Activated naive CD8-positive, alpha-beta T cell treated with anti-CD3 and anti-CD28 coated beads, Interleukin-2, amount 50 U/mL, for 16 hours (primary cell): ENCODE measurements around the gene MAPK10.

Experiments
- DNase-seq: peaks from one replicate; pipeline ENCODE4 v3.0.0-alpha.2; 2020; ENCODE audit warnings: low read depth, low spot score

MAPK10 gene

DNA sequence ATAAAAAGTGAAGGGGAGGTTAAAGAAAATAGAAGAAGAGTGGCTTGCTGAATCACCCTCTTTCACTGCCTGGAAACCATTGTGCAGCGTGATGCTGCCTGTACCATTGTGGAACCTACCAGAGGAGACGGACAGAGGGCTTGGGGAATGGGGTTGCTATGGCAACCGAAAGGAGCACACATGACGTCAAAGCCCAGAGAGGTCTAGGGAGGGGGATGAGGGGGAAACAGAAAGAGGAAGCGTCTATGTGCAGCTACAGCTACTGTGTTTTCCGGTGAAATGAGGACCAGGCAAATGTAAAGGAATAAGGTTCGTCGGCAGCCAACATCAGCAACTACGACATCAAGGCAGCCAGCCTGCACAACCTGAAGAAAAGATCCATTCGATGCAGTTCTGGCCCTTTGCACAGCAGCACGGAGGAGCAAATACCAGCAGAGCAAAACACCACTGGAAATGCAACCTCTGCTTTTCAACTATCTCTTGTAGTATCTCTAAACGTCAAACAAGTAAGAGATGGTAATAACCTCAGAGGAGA is at the start of gene MAPK10:
MAPK10 (minus strand) TSS at position 110 of the 535 bp plus-strand sequence.
- DNase-seq = no peak

DNA sequence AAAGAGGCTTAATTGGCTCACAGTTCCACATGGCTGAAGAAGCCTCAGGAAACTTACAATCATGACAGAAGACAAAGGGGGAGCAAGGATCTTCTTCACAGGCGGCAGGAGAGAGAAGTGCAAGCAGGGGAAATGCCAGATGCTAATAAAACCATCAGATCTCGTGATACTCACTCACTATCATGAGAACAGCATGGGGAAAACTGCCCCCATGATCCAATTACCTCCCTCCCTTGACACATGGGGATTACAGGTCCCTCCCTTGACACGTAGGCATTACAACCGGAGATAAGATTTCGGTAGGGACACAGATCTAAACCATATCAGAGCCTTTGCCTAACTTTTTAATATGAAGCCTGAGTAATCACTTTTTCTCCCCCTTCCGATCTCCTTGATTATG is 43.7 kb upstream of the MAPK10 start:
- DNase-seq = no peak

DNA sequence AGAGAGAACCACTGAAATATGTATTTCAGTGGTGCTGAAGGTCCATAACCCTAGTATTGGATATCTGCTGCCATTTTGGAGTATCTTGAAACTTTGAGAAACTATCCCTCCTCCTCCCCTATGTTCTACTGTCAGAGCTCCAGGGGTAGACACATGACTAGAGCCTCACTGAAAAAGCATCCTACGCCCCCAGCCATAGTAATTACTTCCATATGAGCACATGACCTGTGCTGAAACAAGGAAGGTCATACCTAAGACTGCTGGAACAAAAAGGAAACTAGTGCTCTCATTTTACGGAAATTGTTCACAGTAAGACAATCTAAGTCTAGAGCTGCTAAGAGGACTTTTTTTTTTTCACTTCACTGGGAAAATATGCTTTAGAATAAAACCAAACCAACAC is 42.0 kb upstream of the MAPK10 start:
- DNase-seq = no peak

- DNase-seq = no peak
Observed at GRCh38 chr4:86400216-86400615, 40.4 kb upstream of the MAPK10 start.

- DNase-seq = no peak
Observed at GRCh38 chr4:86398187-86398586, 38.3 kb upstream of the MAPK10 start.

- DNase-seq = no peak
Observed at GRCh38 chr4:86393749-86394148, 33.9 kb upstream of the MAPK10 start.

DNA sequence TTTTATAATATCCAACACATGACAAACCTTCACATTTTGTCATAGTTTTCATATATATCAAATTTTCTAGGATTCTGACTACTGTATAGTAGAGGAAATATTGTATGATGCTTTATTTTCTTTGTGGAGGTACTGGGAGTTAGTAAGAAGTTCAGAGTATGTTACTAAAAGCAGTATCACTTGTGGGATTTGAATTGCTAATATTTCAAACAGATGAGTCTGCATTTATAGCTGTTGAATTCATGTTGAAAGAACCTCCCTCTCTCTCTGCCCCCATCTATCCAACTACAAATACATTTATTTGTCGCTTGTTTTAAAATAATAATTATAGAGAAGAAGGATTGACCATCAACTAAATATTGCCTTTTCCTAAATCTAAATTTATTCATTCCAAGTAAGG is 29.8 kb upstream of the MAPK10 start:
- no peak for DNase-seq

DNA sequence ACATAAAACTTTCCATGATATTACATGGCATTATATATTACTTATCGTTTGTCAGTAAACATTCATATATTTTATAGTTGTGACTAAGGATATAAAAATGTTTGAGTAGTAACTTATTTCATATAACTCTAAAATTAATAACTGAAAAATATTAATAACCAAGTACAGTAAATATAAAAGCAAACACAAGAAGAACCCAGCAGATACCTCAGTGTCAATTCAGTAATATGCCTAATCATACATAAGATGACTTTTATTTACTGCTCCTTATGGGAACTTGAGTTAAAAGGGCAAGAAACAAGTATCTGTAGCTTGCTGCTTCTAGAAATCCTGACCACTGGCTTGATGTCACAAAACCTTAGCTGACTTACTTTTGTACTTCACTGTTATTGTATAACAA is 28.4 kb upstream of the MAPK10 start:
- DNase-seq = no peak

- no peak for DNase-seq
Observed at GRCh38 chr4:86386817-86387415, 27.1 kb upstream of the MAPK10 start.

DNA sequence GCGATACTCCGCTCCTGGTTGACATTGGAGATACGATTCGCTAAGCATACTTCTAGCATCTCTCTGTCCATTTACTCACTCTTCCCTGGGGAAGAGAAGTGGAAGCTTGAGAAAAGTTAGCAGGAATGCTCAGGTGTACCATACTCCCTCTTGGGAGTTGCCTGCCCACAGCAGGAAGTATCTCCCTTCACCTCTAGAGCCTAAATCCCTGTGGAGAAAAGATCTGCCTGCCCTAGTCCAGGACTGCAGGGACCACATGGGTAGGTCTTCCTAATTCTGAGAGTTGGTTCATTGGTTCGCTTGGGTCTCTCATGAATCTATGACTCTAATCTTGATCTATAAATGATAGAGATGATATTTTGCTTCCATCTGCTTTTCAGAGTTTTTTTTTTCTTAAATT is 26.3 kb upstream of the MAPK10 start:
- no peak for DNase-seq

DNA sequence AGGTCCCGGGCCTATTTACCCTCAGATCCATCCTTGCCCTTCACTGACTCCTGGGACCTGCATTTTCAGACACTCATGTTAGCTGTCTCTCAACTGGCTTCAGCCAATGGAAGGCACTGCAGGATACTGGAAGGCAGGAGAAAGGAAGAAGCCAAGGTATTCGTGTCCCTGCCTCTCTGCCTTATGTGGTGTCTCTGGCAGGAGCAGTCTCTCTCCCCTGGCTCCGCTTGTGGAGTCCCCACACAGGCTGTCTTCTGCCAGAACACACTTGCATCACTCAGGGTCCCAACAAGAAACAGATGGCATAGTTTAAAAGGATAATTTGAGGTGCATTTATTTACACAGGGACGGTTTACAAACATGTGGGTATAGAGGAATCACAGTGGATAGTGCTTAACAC is 21.6 kb upstream of the MAPK10 start:
- DNase-seq = no peak

GRCh38 chr4:86380181-86380724 is 20.4 kb upstream of the MAPK10 start:
- no peak for DNase-seq

DNA sequence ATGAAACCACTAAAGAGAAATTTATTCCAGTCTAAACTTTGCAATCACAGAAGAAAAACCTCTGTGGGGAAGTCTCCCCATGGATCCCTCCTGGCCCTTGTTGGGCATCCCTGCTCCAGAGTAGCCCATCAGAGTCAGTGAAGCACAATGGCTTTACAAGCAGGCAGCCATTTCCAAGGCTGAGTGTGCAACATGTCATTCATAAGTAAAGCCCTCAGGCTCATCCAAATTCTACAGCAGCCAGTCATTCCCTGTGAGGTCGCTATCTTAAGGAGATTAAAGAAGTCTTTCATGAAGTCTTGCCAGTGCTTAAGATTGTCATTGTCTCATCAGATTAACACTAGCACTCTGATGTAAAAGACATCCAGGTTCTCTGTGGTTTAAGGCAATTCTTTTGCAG is 17.0 kb upstream of the MAPK10 start:
- DNase-seq = no peak

- no peak for DNase-seq
Observed at GRCh38 chr4:86368433-86368832, 8.6 kb upstream of the MAPK10 start.

DNA sequence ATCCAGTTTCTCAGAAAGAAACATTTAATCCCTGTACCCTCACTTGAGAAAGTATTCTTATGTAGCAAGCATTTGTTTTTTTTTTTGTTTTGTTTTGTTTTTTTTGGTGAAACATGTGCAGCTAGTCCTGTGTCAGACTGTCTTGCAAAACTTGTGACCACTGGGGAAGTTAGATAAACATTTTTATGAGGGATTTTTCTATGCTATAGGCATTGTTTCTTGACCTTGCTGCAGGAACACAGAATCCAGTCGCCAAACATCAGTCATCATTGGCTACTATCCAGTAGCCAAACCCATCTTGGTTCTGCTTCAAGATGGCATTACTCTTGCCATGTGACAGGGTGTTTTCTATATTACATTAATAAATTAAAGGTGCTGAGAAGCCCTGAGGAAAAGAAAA is 7.7 kb upstream of the MAPK10 start:
- no peak for DNase-seq

DNA sequence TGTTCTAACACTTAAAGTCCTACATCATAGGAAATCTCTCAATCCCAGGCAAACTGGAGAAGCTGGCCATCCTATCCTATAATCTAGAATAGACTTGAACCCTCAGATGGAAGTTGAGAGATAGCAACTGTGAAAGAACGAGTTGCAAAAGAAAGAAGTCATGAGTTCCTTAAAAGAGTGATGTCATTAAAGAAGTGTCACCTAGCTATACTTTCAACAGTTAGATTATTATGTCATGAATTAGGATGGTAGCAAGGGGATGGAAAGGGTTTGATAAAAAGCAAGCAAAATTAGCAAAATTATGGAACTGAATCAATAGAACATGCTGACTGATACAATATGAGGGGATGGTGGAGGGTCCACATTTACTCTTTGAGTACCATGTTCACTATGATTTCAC is 7.1 kb upstream of the MAPK10 start:
- DNase-seq = no peak

DNA sequence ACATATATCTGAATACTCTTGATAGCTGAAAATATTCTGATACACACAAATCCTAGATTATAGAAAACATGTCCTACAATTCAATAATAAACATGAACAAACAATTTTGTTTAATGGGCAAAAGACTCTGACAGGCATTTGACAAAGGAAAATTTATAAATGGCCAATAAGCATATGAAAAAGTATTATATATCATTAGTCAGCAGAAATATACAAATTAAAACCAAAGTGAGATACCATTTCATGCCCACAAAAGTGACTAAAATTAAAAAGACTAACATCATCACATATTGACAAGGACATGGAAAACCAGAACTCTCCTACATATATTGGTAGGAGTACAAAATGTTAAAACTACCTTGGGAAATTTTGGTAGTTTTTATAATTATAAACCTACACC is 2.7 kb upstream of the MAPK10 start:
- DNase-seq = no peak

DNA sequence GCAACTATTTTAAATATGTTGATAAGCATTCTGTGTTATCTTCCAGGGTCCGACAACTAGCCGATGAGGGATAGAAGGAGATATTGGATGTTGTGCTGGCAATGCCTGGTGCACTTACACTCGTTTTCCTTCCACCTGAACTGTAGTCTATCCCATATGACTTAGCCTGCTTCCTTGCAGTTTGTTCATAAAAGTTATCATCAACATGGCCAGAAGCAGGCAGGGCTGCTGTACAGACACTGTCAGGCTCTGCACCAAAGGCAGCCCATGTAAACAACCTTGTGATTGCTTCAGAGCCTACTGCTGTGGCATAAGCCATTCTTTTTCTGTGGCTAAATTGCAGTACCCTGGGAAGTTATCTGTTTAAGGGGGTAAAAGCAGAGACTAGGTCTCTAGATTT is 1.6 kb downstream of the MAPK10 start:
- DNase-seq = no peak

GRCh38 chr4:86357608-86358007 is 2.2 kb downstream of the MAPK10 start:
- no peak for DNase-seq

DNA sequence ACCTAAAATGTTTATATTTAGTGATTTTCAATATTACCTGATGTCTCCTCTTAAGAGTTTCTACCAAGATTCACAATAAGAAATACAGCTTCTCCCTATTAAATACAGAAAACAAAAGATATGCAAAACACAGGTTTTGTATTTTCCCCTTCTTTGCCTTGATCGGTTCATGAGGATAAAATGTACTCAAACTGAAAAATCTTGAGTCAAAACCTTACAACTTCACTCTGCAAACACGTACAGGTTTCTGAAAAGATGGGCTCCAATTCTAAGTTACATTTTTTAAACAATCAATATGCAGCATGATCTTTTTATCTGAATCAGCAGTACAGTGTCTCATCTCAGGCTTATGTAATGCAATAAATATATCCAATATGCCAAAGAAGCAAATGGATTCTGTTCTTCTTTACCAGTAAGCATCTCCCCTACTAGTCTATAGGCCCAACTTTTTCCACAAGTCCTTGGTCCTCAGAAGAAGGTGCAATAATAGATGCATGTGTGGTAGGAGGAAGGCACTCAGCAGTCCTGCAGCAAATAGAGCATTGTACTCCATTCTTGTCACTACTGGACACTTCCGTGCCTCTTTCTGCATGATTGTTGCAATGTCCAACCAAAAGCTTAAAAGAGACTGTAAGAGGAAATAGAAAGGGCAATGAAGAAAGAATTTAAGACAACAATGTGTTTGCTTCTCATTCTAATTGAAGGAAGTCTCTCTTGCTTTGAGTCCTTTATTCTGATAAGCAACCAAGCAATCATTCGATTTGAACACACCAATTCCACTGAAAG is 3.2 kb downstream of the MAPK10 start:
- DNase-seq = no peak

DNA sequence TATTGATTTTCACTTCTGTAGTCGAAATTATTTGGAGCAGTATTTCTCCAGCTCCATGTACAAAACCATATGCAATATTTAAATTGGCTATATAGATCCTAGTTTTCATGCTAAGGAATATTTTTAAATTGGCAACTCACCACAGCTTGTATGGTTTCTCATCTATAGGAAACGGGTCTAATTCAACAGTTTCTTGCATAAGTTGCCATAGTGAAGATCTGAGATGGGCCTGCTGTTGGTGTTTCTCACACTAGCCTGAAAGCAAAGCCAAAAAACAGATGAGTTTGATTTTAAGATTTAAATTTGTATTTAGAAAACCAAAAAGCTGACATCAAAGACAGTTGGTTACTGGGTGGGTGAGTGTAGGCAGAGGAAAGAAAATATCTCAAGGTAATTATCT is 5.5 kb downstream of the MAPK10 start:
- no peak for DNase-seq

- DNase-seq = no peak
Observed at GRCh38 chr4:86346320-86346719, 13.5 kb downstream of the MAPK10 start.

DNA sequence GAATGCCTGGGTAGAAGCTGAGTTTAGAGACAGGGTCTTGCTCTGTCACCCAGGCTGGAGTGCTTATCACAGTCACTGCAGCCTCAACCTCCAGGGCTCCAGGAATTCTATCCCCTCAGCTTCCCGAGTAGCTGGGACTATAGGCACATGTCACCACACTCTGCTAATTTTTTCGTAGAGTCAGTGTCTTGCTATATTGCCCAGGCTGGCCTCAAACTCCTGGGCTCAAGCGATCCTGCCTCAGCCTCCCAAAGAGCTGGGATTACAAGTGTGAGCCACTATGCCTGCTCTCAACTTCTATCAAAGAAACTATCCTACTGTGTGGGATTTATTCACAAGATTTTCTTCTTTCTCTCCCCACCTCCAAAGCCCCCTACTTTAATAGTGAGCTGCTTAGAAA is 15.7 kb downstream of the MAPK10 start:
- DNase-seq = no peak
